Inflammatory macrophage treated with lipopolysaccharide for 1 hour (primary cell): Measurements from ENCODE around the gene SLC38A6.
A peak's percentile ranks its signal among the peaks of the same experiment; 100 is the strongest.
"Not testable (repeated sequence)": the region's sequence is repeated elsewhere in the genome, so short reads cannot be mapped to it uniquely, and the experiment has no call there.

ENCODE experiments used
- DNase-seq, 2 donors: peaks; one replicate each; pipeline ENCODE4 v3.0.0-alpha.2; 2020 to 2022

SLC38A6 gene

GRCh38 chr14:61063461-61063860 lies 82.4 kb downstream of the SLC38A6 start:
- DNase-seq = no peak

DNA sequence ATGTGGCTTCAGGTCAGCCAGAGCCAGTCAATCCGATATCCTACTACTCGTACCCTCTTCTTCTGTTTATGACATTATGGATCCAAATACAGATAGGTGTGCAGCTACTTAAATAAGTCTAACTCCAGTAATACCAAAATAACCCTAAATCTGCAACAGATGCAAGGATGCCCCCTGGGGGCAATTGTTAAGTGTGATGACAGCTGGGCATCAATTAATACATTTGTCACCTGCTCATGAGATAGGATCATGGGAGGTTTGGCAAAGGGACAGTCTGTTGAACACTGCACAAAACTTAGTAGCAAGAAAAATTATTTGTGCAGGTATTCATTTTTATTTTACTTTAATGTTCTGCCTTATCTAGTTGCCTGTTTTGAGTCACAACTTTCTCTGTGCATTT lies 83.2 kb downstream of the SLC38A6 start:
- DNase-seq = no peak

GRCh38 chr14:61064856-61065255 lies 83.8 kb downstream of the SLC38A6 start:
- no peak for DNase-seq

GRCh38 chr14:61065656-61066055 lies 84.6 kb downstream of the SLC38A6 start:
- no peak for DNase-seq

- not testable (repeated sequence) for DNase-seq
These were observed 91.4 kb downstream of the SLC38A6 start for GRCh38 chr14:61072442-61072841.

GRCh38 chr14:61074852-61075251 lies 93.8 kb downstream of the SLC38A6 start:
- DNase-seq = no peak

DNA sequence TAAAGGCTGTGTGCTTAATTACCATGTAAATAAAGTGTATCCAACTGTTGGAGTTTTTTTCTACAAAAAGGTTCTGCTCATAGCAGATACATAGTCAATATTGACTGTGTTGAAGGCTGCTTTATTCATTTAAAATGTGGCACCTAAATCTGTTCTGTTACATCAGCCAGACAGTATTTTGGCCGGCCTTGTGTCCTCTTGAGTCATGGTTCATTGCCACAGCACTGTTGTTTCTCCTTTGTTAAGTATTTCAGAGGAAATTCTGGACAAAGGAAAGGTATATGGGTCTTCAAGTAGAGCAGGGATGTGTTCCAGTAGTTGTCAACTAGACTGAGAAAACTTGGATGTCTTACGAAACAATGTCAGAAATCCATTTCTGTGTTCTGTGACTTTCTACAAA lies 95.5 kb downstream of the SLC38A6 start:
- DNase-seq = no peak

DNA sequence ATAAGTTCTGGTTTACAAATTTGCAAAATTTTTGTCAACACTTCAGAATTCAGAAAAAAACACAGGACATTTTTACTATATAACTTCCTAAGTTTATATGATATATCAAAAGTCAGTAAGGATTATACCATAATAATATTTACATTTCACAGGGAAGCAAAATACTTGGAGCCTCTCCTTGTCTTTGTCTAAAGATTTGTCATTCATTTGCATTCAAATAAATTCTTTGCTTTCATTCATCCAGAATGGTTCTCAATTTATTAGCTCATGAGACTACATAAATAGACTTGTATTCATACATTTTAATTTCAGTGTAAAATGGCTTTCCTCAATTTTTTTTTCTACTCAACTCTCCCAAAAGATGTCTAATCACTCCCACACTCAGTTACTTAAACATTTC lies 96.4 kb downstream of the SLC38A6 start:
- DNase-seq = no peak

DNA sequence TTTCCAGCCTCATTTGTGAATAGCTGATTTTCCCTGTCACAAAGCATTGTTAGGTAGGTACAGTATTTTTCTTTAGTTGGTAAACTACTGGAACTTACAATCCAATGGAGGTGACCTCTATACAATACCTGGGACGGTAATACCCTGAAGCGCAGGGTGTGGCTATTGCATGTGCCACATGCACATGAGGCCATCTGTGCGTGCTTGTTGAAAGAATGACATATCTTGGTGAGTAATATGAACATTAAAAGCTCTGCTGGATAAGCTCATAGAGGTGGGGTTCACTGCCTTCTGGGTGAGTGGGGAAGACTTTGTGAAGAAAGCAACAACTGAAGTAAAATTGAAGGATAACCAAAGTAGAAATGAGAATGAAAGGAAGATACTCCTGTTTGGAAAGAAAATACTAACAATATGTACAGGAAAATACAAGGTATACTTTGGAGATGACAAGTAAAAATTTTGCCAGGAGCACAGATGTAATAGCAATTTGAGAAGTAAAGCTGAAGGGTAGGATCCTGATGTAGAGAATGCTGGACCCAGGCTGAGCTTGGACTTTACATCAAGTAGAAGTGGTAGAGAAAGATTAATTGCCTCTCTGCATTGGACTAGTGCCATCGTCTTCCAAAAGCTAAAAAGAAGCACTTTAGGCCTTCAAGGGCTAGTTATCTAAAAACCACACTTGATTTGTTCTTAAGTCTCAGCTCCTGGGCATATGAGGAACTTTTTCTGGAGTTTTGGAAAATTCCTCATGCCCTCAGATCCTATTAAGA lies 97.1 kb downstream of the SLC38A6 start:
- DNase-seq = no peak

GRCh38 chr14:61080591-61081010 lies 99.6 kb downstream of the SLC38A6 start:
- no peak for DNase-seq

GRCh38 chr14:61088081-61088480 lies 107.0 kb downstream of the SLC38A6 start:
- no peak for DNase-seq

GRCh38 chr14:61089126-61089750 lies 108.2 kb downstream of the SLC38A6 start:
- no peak for DNase-seq

- DNase-seq = peak; percentile 70 to 80
These were observed 109.6 kb downstream of the SLC38A6 start for GRCh38 chr14:61090432-61091216.

DNA sequence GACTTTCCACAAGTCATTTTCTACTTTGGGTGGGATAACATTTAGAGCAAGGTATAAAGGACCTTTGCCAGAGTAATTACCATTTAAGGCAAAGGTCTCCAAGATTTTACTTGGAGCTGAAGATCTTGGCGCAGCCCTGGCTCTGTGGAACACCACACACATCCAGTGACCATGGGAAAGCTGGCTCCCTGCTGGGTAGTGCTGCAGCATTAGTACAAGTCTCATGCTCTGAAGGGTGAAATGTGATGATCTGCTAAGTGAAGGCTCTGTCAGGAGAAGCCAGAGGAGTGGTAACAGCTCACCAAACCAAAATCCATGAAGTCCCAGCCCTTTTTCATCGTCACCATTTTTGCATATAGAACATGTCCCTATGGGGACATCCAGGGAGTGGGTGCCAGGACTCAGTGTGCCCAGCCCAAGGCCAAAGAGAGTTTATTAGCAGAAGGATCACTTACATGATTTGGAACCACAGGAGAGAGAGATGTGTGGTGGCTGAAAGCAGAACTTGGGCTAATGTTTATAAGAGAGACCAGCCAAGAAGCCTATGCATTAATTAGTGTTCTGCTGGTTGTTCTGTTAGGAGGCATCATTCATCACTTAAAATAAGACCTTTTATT lies 110.7 kb downstream of the SLC38A6 start:
- DNase-seq = no peak

DNA sequence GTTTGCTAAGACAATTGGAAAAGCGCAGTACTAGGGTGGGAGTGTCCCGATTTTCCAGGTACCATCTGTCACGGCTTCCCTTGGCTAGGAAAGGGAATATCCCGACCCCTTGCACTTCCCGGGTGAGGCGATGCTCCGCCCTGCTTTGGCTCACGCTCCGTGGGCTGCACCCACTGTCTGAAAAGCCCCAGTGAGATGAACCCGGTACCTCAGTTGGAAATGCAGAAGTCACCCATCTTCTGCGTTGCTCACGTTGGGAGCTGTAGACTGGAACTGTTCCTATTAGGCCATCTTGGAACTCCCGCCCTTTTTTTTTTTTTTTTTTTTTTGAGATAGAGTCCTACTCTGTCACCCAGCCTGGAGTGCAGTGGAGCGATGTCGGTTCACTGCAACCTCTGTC lies 117.1 kb downstream of the SLC38A6 start:
- peak; percentile 42 to 69 for DNase-seq

DNA sequence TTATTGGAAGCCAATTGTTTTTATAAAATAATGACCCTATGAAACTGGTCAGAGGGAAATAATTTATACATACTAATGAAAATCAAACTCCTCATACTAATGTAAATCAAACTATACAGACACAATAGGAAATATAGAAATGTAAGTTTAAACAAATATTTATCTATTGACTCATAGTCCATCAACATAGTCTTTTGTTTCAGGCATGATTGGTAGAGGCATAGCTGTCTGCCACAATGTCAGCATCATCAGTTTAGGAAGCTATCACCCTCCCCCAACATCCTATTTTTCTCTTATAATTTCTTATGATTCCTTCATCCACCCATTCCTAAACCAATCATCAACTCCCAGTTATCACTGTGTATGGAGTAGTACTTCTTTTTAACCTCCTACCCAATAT lies 117.7 kb downstream of the SLC38A6 start:
- DNase-seq = no peak

- DNase-seq = no peak
These were observed 118.3 kb downstream of the SLC38A6 start for GRCh38 chr14:61099216-61099835.

DNA sequence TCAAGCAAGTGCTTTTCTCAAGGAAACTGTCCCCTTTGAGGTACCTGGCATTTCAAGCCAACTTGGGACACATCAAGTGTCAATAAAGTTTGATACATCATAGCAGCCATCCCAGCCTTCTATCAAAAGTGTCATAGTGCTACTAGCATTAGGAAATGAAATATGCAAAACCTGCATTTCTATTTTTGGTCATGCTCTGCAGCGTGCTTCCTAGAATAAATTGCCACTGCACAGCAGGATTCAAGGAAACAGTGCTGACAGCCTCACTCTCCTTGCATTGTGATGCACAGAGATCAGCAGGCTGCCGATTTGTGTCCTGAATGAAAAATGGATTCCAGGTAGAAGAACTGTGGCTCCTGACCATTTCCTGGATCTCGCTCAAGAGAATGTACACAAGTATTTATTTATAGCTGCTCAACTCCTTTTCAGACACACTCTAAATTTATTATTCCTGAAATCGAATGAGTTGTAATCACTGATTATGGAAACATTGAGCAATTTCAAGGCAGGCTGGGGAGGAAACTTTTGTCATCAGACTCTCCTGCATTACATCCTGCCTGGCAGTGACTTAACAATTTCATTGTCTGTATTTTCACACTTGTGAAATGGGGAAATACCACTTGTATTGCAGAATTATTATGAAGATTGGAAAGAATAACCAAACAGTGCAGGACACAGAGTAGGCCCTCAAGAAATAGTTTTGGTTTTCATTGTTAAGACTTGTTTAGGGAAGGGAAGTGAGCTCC lies 120.9 kb downstream of the SLC38A6 start:
- DNase-seq = peak; percentile 92 to 98
